Measurements from ENCODE around the gene SDK1.

DNA sequence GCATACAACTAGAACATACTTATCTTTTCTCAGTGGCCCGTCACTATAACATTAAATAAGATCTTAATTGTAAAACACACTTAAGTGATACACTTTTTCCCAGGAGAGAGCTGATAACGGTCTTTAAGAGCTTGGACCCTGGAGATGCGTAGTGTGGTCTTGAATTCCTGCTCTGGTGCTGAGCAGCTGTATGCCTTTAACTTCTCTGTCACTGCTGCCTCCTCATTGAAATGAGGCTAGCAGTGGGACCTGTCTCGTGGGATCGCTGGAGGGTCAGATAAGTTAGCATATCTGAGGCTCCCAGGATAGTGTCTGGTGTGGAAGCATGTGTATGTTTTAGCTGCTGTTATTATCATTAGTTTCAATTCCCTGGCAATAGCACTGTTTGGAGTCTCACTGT is 194.9 kb downstream of the SDK1 start:
- TF ChIP-seq, protein P1, sequence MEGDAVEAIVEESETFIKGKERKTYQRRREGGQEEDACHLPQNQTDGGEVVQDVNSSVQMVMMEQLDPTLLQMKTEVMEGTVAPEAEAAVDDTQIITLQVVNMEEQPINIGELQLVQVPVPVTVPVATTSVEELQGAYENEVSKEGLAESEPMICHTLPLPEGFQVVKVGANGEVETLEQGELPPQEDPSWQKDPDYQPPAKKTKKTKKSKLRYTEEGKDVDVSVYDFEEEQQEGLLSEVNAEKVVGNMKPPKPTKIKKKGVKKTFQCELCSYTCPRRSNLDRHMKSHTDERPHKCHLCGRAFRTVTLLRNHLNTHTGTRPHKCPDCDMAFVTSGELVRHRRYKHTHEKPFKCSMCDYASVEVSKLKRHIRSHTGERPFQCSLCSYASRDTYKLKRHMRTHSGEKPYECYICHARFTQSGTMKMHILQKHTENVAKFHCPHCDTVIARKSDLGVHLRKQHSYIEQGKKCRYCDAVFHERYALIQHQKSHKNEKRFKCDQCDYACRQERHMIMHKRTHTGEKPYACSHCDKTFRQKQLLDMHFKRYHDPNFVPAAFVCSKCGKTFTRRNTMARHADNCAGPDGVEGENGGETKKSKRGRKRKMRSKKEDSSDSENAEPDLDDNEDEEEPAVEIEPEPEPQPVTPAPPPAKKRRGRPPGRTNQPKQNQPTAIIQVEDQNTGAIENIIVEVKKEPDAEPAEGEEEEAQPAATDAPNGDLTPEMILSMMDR (IDR thresholded peaks at IDR 0.05; ENCODE audit: low read depth, low read length): no peak
- no peak for TF ChIP-seq POLR2A (IDR thresholded peaks at IDR 0.05; ENCODE audit: extremely low read depth, insufficient read length)
- TF ChIP-seq, protein P2, sequence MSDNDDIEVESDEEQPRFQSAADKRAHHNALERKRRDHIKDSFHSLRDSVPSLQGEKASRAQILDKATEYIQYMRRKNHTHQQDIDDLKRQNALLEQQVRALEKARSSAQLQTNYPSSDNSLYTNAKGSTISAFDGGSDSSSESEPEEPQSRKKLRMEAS (IDR thresholded peaks at IDR 0.05; ENCODE audit: low read depth, low read length): no peak
- no peak for TF ChIP-seq MYC (IDR thresholded peaks at IDR 0.05; ENCODE audit: low read depth, low read length)

All from NB4 (cell line).